OCI-M2 (cell line): ENCODE data around the gene TM7SF3.
"Not testable (repeated sequence)": the region's sequence is repeated elsewhere in the genome, so short reads cannot be mapped to it uniquely, and the experiment has no call there.

Source experiments
- DNase-seq: peaks from one replicate; lab custom pipeline; 2025; ENCODE audit not compliant: unreplicated experiment; lab: John Stamatoyannopoulos, UW

TM7SF3 gene

GRCh38 chr12:27014085-27014858 is at the start of gene TM7SF3:
TM7SF3 (minus strand) TSS chr12:27014384; CDS start chr12:27014168, 216 bp downstream.
- DNase-seq = no peak

GRCh38 chr12:27063250-27063851 is 49.2 kb upstream of the TM7SF3 start:
- DNase-seq = no peak

GRCh38 chr12:27061317-27061716 is 47.1 kb upstream of the TM7SF3 start:
- no peak for DNase-seq

GRCh38 chr12:27060740-27061139 is 46.6 kb upstream of the TM7SF3 start:
- no peak for DNase-seq

GRCh38 chr12:27057543-27057942 is 43.4 kb upstream of the TM7SF3 start:
- no peak for DNase-seq

- no peak for DNase-seq
Observed at GRCh38 chr12:27055966-27056365, 41.8 kb upstream of the TM7SF3 start.

- DNase-seq = no peak
Observed at GRCh38 chr12:27052742-27053141, 38.6 kb upstream of the TM7SF3 start.

GRCh38 chr12:27052176-27052575 is 38.0 kb upstream of the TM7SF3 start:
- no peak for DNase-seq

- DNase-seq = no peak
Observed at GRCh38 chr12:27048822-27049752, 34.9 kb upstream of the TM7SF3 start.

GRCh38 chr12:27042018-27042417 is 27.8 kb upstream of the TM7SF3 start:
- DNase-seq = not testable (repeated sequence)

GRCh38 chr12:27040637-27041036 is 26.5 kb upstream of the TM7SF3 start:
- DNase-seq = not testable (repeated sequence)

GRCh38 chr12:27034607-27035293 is 20.6 kb upstream of the TM7SF3 start:
- no peak for DNase-seq

- DNase-seq = no peak
Observed at GRCh38 chr12:27032679-27033078, 18.5 kb upstream of the TM7SF3 start.

GRCh38 chr12:27031531-27031930 is 17.3 kb upstream of the TM7SF3 start:
- DNase-seq = no peak

GRCh38 chr12:27026257-27026656 is 12.1 kb upstream of the TM7SF3 start:
- DNase-seq = no peak

GRCh38 chr12:27025116-27025515 is 10.9 kb upstream of the TM7SF3 start:
- no peak for DNase-seq

- DNase-seq = no peak
Observed at GRCh38 chr12:27024291-27024690, 10.1 kb upstream of the TM7SF3 start.

GRCh38 chr12:27020761-27021160 is 6.6 kb upstream of the TM7SF3 start:
- no peak for DNase-seq

GRCh38 chr12:27018037-27018436 is 3.9 kb upstream of the TM7SF3 start:
- no peak for DNase-seq

- not testable (repeated sequence) for DNase-seq
Observed at GRCh38 chr12:27017163-27017823, 3.1 kb upstream of the TM7SF3 start.

- no peak for DNase-seq
Observed at GRCh38 chr12:27015730-27016076, 1.5 kb upstream of the TM7SF3 start.
